Naive thymus-derived CD4-positive, alpha-beta T cell (primary cell): ENCODE data around the gene SH2D3C. TPM values are rescaled to one million over a fixed set of nuclear protein-coding genes. Genes with fewer than 3 reads are reported as not detected.
A peak's percentile ranks its signal among the peaks of the same experiment; 100 is the strongest.

Experiments used
- ATAC-seq: fragments of 150-1000 bp; cut with Tn5 transposase; 2 replicates; pipeline ENCODE4 v1.10.0; 2021; ENCODE audit warnings: mild to moderate bottlenecking, moderate library complexity
- CTCF ChIA-PET: fragments of 350-600 bp; sonication (Branson Sonifier 250); formaldehyde crosslinking; loops from one replicate; lab custom pipeline; 2021; ENCODE audit warnings: antibody characterized with exemption; lab: Charles Lee
- POLR2A ChIA-PET: fragments of 350-600 bp; sonication (Branson Sonifier 250); formaldehyde crosslinking; loops from one replicate; lab custom pipeline; 2021; ENCODE audit warnings: antibody characterized with exemption, inconsistent platforms; lab: Charles Lee
- DNase-seq, 9 donors: peaks; one replicate each; pipeline versions ENCODE4 v3.0.0 to v3.0.0-alpha.2; 2020 to 2022; ENCODE audit warnings: mixed read lengths in 1 of 9
- H3K27ac ChIP-seq: one replicate; pipeline ENCODE4 v1.7.0; 2013; ENCODE audit warnings: mild to moderate bottlenecking, low read depth, low read length, moderate library complexity
- H3K27me3 ChIP-seq, 2 donors: one replicate each; pipeline ENCODE4 v1.7.0; 2013; ENCODE audit warnings: low read length in 2 of 2, mild to moderate bottlenecking in 2 of 2, moderate library complexity in 2 of 2; ENCODE audit not compliant: control insufficient read depth in 2 of 2, insufficient read depth in 2 of 2
- H3K36me3 ChIP-seq, 3 experiments: 1 replicate in 2 of 3; 2 replicates in 1 of 3; pipeline ENCODE4 v1.7.0; 2013; ENCODE audit warnings: low read length in 3 of 3, mild to moderate bottlenecking in 3 of 3, moderate library complexity in 1 of 3; ENCODE audit not compliant: insufficient read depth in 3 of 3, control insufficient read depth in 2 of 3
- H3K4me1 ChIP-seq, 2 donors: one replicate each; pipeline ENCODE4 v1.7.0; 2013; ENCODE audit warnings: low read length in 2 of 2, mild to moderate bottlenecking in 2 of 2, moderate library complexity in 1 of 2; ENCODE audit not compliant: control insufficient read depth in 2 of 2, insufficient read depth in 2 of 2
- H3K4me3 ChIP-seq: 2 replicates; pipeline ENCODE4 v1.7.0; 2013; ENCODE audit warnings: mild to moderate bottlenecking, low read length
- H3K9me3 ChIP-seq, 3 experiments: 1 replicate in 2 of 3; 2 replicates in 1 of 3; pipeline ENCODE4 v1.7.0; 2013; ENCODE audit warnings: low read length in 3 of 3; ENCODE audit not compliant: control insufficient read depth in 2 of 3
- H3K27ac Mint-ChIP-seq, 9 donors: one replicate each; pipeline ENCODE4 v1.8.0; 2020 to 2022; ENCODE audit warnings: mixed read lengths in 9 of 9, mild to moderate bottlenecking in 8 of 9, moderate library complexity in 5 of 9, inconsistent platforms in 2 of 9
- H3K27me3 Mint-ChIP-seq, 5 donors: one replicate each; pipeline ENCODE4 v1.8.0; 2021 to 2022; ENCODE audit warnings: mixed read lengths in 5 of 5, mild to moderate bottlenecking in 1 of 5
- H3K36me3 Mint-ChIP-seq, 5 donors: one replicate each; pipeline ENCODE4 v1.8.0; 2020 to 2022; ENCODE audit warnings: mixed read lengths in 5 of 5, mild to moderate bottlenecking in 3 of 5, inconsistent platforms in 1 of 5
- H3K4me1 Mint-ChIP-seq, 7 donors: one replicate each; pipeline ENCODE4 v1.8.0; 2020 to 2022; ENCODE audit warnings: mixed read lengths in 7 of 7, mild to moderate bottlenecking in 3 of 7, inconsistent platforms in 1 of 7
- H3K4me3 Mint-ChIP-seq, 10 donors: one replicate each; pipeline ENCODE4 v1.8.0; 2020 to 2022; ENCODE audit warnings: mild to moderate bottlenecking in 10 of 10, mixed read lengths in 10 of 10, moderate library complexity in 6 of 10, inconsistent platforms in 2 of 10
- H3K9me3 Mint-ChIP-seq, 11 donors: one replicate each; pipeline ENCODE4 v1.8.0; 2020 to 2022; ENCODE audit warnings: mixed read lengths in 11 of 11, mild to moderate bottlenecking in 4 of 11, inconsistent platforms in 1 of 11, moderate library complexity in 1 of 11
- intact Hi-C, 2 donors: fragments of 100-400 bp; cut with micrococcal nuclease; formaldehyde crosslinking; loops; one replicate each; pipeline ENCODE4 v1.15.1; 2023
- polyA plus RNA-seq, 2 donors: library from polyadenylated mRNA; unstranded; fragments of 300-500 nt; fragmentation: Illumina TruSeq; gene quantifications; one replicate each; pipeline ENCODE4 v1.2.3, GENCODE V29; 2021
- total RNA-seq, 6 experiments: library from RNA in 5 of 6; stranded (reverse) in 5 of 6; gene quantifications; 1 replicate in 5 of 6; 2 replicates in 1 of 6; pipeline ENCODE4 v1.2.3 and lab custom pipeline; 2021 to 2026

SH2D3C gene
- total and polyA plus RNA-seq, 7 experiments from 2014 or later, result 20.9 to 72.9 (median 51.9) TPM

GRCh38 chr9:127776195-127776923 lies 2.1 kb downstream of the SH2D3C start:
- Mint-ChIP-seq H3K4me1 (peaks cover 21 to 66% (median 49%) of the 10 kb centered on the region in 7 donors), H3K4me3 (peak overlapping the region; percentile 94 to 100 (median 98)), H3K27ac (peak overlapping the region; percentile 90 to 98 (median 94)), H3K36me3 (peaks cover 4 to 29% (median 5%) of the 10 kb centered on the region in 5 donors), H3K27me3 (no peaks in the 10 kb centered on the region), H3K9me3 (no peaks in the 10 kb centered on the region)
- peak; percentile 74 for ATAC-seq
- DNase-seq, result peak; percentile 47 to 88 (median 84)
- H3K4me1 ChIP-seq, result peaks cover 36 to 39% of the 10 kb centered on the region in 2 donors
- intact Hi-C loops, result loop anchor here (1.0 to 10.0 kb wide), 7 partner anchors 9 to 498 kb away; partner anchors contain the start of genes GOLGA2 (in 1 of the 2), PTGES2 (in 1 of the 2), STXBP1 (in 1 of the 2) and SWI5 (in 1 of the 2)
- no peaks in the 10 kb centered on the region for H3K27me3 ChIP-seq
- ChIA-PET POLR2A (interaction anchor here (0.7 to 3.4 kb wide), 14 partner anchors 9 to 325 kb away, joined by 3 to 30 read pairs (median 4); partner anchors contain the start of genes CDK9, FPGS, LRSAM1 and RPL12), CTCF (interaction anchor here (0.6 to 2.7 kb wide), 5 partner anchors 9 to 138 kb away, joined by 3 to 12 read pairs (median 3); partner anchors contain the start of genes CDK9 and TOR2A)
- peak overlapping the region; percentile 88 for H3K27ac ChIP-seq
- no peaks in the 10 kb centered on the region for H3K9me3 ChIP-seq
- peak overlapping the region; percentile 97 for H3K4me3 ChIP-seq
- H3K36me3 ChIP-seq, result peaks cover 11 to 35% (median 20%) of the 10 kb centered on the region in 3 experiments

GRCh38 chr9:127773981-127774380 lies 4.5 kb downstream of the SH2D3C start:
- ChIA-PET CTCF (interaction anchor here (1.5 to 2.7 kb wide), 2 partner anchors 9 to 11 kb away, joined by 5 to 12 read pairs; partner anchors contain the start of gene CDK9), POLR2A (interaction anchor here (3.4 kb wide), 1 partner anchor 11 kb away, joined by 30 read pairs; the partner anchor contains the start of gene CDK9)
- peak overlapping the region in 7 of 10 donors; percentile 6 to 63 (median 38) for H3K4me3 Mint-ChIP-seq
- H3K36me3 ChIP-seq, result peaks cover 11 to 35% (median 20%) of the 10 kb centered on the region in 3 experiments
- ATAC-seq (no peak), DNase-seq (no peak)
- peak overlapping the region; percentile 32 to 95 (median 77) for H3K27ac Mint-ChIP-seq
- H3K27me3 Mint-ChIP-seq, result no peaks in the 10 kb centered on the region
- H3K27ac ChIP-seq, result peak overlapping the region; percentile 16
- peaks cover 4 to 33% (median 5%) of the 10 kb centered on the region in 5 donors for H3K36me3 Mint-ChIP-seq
- no peaks in the 10 kb centered on the region for H3K9me3 Mint-ChIP-seq
- no peak overlapping the region for H3K4me3 ChIP-seq
- H3K4me1 Mint-ChIP-seq, result peaks cover 30 to 65% (median 57%) of the 10 kb centered on the region in 7 donors
- intact Hi-C loops, result loop anchor here (5.0 to 10.0 kb wide), 3 partner anchors 293 to 501 kb away; partner anchors contain the start of genes GOLGA2 (in 1 of the 2), NAIF1 (in 1 of the 2), PTGES2 (in 1 of the 2) and SLC25A25 (in 1 of the 2)
- no peaks in the 10 kb centered on the region for H3K27me3 ChIP-seq
- H3K4me1 ChIP-seq, result peaks cover 36 to 37% of the 10 kb centered on the region in 2 donors
- H3K9me3 ChIP-seq, result no peaks in the 10 kb centered on the region

GRCh38 chr9:127773272-127773671 lies 5.2 kb downstream of the SH2D3C start:
- CTCF ChIA-PET, result interaction anchor here (0.6 to 1.5 kb wide), 3 partner anchors 10 to 257 kb away, joined by 3 to 5 read pairs (median 5); no protein-coding TSS in a partner anchor
- Mint-ChIP-seq H3K27ac (peak overlapping the region in 7 of 9 donors; percentile 73 to 96 (median 79)), H3K27me3 (no peaks in the 10 kb centered on the region), H3K4me1 (peaks cover 37 to 69% (median 62%) of the 10 kb centered on the region in 7 donors), H3K9me3 (no peaks in the 10 kb centered on the region), H3K36me3 (peaks cover 4 to 36% (median 5%) of the 10 kb centered on the region in 5 donors), H3K4me3 (peak overlapping the region in 2 of 10 donors; percentile 38 to 58)
- no peak for ATAC-seq
- no peak overlapping the region for H3K4me3 ChIP-seq
- H3K36me3 ChIP-seq, result peaks cover 11 to 35% (median 20%) of the 10 kb centered on the region in 3 experiments
- H3K9me3 ChIP-seq, result no peaks in the 10 kb centered on the region
- intact Hi-C loops, result loop anchor here (5.0 to 10.0 kb wide), 3 partner anchors 294 to 502 kb away; partner anchors contain the start of genes GOLGA2 (in 1 of the 2), NAIF1 (in 1 of the 2), PTGES2 (in 1 of the 2) and SLC25A25 (in 1 of the 2)
- peaks cover 41 to 42% of the 10 kb centered on the region in 2 donors for H3K4me1 ChIP-seq
- no peak for DNase-seq
- POLR2A ChIA-PET, result interaction anchor here (0.6 to 11.2 kb wide), 6 partner anchors 11 to 144 kb away, joined by 3 to 99 read pairs (median 3); partner anchors contain the start of genes CDK9, PTRH1 and TTC16
- no peaks in the 10 kb centered on the region for H3K27me3 ChIP-seq
- H3K27ac ChIP-seq, result no peak overlapping the region

GRCh38 chr9:127772603-127773002 lies 5.9 kb downstream of the SH2D3C start:
- Histone ChIP-seq H3K27ac (no peak overlapping the region), H3K27me3 (no peaks in the 10 kb centered on the region), H3K4me3 (no peak overlapping the region), H3K36me3 (peaks cover 11 to 39% (median 27%) of the 10 kb centered on the region in 3 experiments), H3K9me3 (no peaks in the 10 kb centered on the region), H3K4me1 (peaks cover 48 to 49% of the 10 kb centered on the region in 2 donors)
- DNase-seq, result no peak
- Mint-ChIP-seq H3K9me3 (no peaks in the 10 kb centered on the region), H3K27me3 (no peaks in the 10 kb centered on the region), H3K27ac (peak overlapping the region in 8 of 9 donors; percentile 49 to 96 (median 91)), H3K4me1 (peaks cover 36 to 71% (median 65%) of the 10 kb centered on the region in 7 donors), H3K36me3 (peaks cover 2 to 34% (median 5%) of the 10 kb centered on the region in 5 donors), H3K4me3 (no peak overlapping the region)
- POLR2A ChIA-PET, result interaction anchor here (0.9 to 11.2 kb wide), 4 partner anchors 9 to 134 kb away, joined by 3 to 99 read pairs (median 3); partner anchors contain the start of genes CDK9, PTRH1 and TTC16
- CTCF ChIA-PET, result interaction anchor here (0.6 to 1.5 kb wide), 3 partner anchors 11 to 258 kb away, joined by 3 to 5 read pairs (median 5); no protein-coding TSS in a partner anchor
- intact Hi-C loops, result loop anchor here (5.0 to 10.0 kb wide), 3 partner anchors 295 to 502 kb away; partner anchors contain the start of genes GOLGA2 (in 1 of the 2), NAIF1 (in 1 of the 2), PTGES2 (in 1 of the 2) and SLC25A25 (in 1 of the 2)
- ATAC-seq, result no peak

GRCh38 chr9:127771570-127772189 lies 6.8 kb downstream of the SH2D3C start:
- H3K27ac ChIP-seq, result peak overlapping the region; percentile 90
- DNase-seq, result no peak
- no peaks in the 10 kb centered on the region for H3K27me3 ChIP-seq
- Mint-ChIP-seq H3K27ac (peak overlapping the region; percentile 90 to 96 (median 94)), H3K9me3 (no peaks in the 10 kb centered on the region), H3K27me3 (no peaks in the 10 kb centered on the region), H3K4me3 (peak overlapping the region; percentile 74 to 92 (median 86)), H3K36me3 (peaks cover 0 to 33% (median 5%) of the 10 kb centered on the region in 5 donors), H3K4me1 (peaks cover 38 to 77% (median 71%) of the 10 kb centered on the region in 7 donors)
- intact Hi-C loops, result loop anchor here (1.0 to 10.0 kb wide), 11 partner anchors 8 to 503 kb away; partner anchors contain the start of genes TOR2A (in 2 of the 2), FPGS (in 1 of the 2), GOLGA2 (in 1 of the 2) and NAIF1 (in 1 of the 2)
- CTCF ChIA-PET, result interaction anchor here (0.6 to 1.4 kb wide), 5 partner anchors 11 to 212 kb away, joined by 3 to 6 read pairs (median 3); partner anchors contain the start of gene CDK9
- no peaks in the 10 kb centered on the region for H3K9me3 ChIP-seq
- peaks cover 11 to 43% (median 28%) of the 10 kb centered on the region in 3 experiments for H3K36me3 ChIP-seq
- H3K4me3 ChIP-seq, result no peak overlapping the region
- ATAC-seq, result no peak
- POLR2A ChIA-PET, result interaction anchor here (0.6 to 11.2 kb wide), 14 partner anchors 7 to 210 kb away, joined by 3 to 99 read pairs (median 3); partner anchors contain the start of genes CDK9, FPGS and SH2D3C
- peaks cover 56 to 58% of the 10 kb centered on the region in 2 donors for H3K4me1 ChIP-seq
